VCaP (cell line): Measurements from ENCODE around the gene RETN.

Source experiments
- H3K27ac ChIP-seq: fragments of 450-650 bp; 2 replicates; pipeline ENCODE4 v1.5.1; 2017
- TF ChIP-seq, protein P1 (sequence below): fragments of 450-650 bp; conservative IDR thresholded peaks from 2 replicates; pipeline ENCODE4 v1.5.1; 2017; ENCODE audit warnings: mild to moderate bottlenecking, moderate library complexity

RETN gene

DNA sequence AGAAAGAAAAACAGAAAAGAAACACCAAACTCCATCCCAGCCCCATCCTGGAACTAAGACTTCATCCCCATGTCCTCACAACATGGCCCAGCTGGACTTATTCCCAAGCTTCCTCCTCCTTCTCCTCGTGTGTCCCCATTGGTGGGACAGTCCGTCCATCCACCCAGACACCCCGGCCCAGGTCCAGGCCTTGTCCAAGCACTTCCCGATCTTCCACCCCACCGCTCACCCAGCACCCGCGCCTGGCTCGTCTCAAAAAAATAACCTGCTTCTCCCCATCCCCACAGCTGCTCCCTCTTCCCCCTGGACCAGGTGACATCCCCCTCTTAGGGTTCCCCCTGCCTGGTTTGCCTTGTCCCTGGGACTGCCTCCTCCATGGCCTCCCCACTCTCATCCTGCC, 34.5 kb downstream of the RETN start:
- TF ChIP-seq, protein P1, sequence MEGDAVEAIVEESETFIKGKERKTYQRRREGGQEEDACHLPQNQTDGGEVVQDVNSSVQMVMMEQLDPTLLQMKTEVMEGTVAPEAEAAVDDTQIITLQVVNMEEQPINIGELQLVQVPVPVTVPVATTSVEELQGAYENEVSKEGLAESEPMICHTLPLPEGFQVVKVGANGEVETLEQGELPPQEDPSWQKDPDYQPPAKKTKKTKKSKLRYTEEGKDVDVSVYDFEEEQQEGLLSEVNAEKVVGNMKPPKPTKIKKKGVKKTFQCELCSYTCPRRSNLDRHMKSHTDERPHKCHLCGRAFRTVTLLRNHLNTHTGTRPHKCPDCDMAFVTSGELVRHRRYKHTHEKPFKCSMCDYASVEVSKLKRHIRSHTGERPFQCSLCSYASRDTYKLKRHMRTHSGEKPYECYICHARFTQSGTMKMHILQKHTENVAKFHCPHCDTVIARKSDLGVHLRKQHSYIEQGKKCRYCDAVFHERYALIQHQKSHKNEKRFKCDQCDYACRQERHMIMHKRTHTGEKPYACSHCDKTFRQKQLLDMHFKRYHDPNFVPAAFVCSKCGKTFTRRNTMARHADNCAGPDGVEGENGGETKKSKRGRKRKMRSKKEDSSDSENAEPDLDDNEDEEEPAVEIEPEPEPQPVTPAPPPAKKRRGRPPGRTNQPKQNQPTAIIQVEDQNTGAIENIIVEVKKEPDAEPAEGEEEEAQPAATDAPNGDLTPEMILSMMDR, result no peak

GRCh38 chr19:7704280-7705060, 35.6 kb downstream of the RETN start:
- TF ChIP-seq, protein P1, result no peak
- no peak overlapping the region for H3K27ac ChIP-seq

More for the DNA sequence above, 34.5 kb downstream of the RETN start:
- no peak overlapping the region for H3K27ac ChIP-seq

DNA sequence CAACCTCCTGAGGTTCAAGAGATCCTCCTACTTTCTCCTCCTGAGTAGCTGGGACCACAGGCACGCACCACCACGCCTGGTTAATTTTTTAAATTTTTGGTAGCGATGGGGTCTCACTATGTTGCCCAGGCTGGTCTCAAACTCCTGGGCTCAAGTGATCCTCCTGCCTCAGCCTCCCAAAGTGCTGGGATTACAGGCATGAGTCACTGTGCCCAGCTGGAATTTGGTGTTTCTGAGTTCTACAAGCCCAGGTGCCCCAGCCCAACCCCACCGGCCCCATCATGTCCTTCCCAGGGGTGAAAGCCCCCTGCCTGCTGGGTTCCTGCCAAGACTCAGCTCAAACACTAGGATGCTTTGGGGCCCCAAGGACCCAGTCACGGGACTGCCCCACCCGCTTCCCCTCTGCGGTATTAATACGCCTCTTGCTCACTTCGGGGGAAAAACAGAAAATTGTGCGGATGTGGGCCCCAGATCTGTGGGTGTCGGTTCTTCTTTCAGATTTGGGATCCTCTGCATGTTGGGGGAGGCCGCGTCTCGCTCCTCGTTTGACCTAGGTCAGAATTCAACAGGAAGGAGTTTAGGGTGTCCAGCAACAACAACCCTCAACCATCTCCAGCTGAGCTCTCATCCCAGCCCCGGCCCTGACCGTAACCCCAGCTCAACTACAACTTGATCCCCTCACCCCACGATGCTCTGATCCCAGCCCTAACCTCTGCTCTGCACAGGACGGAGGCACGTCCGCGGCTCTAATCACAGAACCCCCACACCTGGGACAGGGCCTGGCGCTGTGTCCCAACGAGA, 36.7 kb downstream of the RETN start:
- no peak overlapping the region for H3K27ac ChIP-seq
- TF ChIP-seq, protein P1, result no peak

DNA sequence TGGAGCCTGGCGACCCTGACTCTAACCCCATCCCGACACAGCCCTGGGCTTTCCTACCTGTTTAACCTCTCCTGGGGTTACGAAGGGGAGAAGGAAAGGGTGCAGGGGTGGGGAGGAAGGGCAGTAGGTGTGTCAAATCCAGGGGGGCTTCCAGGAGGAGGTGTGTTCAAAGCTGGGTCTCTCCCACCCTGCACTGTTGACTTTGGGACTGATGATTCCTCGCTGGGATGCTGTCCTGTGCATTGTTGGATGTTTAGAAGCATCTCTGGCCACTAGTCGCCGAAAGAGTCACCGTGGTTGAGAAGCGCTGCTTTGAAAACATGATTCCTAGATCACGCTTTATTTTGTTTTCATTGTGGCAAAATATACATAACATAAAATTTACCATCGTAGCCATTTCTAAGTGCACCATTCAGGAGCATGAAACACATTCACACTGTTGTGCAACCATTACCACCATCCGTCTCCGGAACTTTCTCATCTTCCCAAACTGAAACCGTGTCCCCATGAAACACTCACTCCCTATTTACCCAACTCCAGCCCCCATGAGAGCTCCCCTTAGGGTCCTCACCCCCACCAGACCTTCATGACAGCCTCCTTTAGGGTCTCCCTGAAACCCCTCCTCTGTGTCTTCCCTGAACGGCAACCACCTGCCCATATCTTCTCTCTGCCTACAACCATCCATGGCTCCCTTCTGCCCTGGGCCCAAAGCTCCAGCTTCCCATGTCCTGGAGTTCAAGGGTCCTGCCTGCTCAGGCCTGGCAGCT, 37.5 kb downstream of the RETN start:
- TF ChIP-seq, protein P1, result no peak
- no peak overlapping the region for H3K27ac ChIP-seq

GRCh38 chr19:7706955-7707456, 38.2 kb downstream of the RETN start:
- no peak overlapping the region for H3K27ac ChIP-seq
- TF ChIP-seq, protein P1, result no peak

GRCh38 chr19:7709932-7710460, 41.1 kb downstream of the RETN start:
- H3K27ac ChIP-seq, result no peak overlapping the region
- TF ChIP-seq, protein P1, result no peak
